Motor neuron (in vitro differentiated cells): ENCODE measurements around the gene TTC34. TPM values are rescaled to one million over a fixed set of nuclear protein-coding genes. Genes with fewer than 3 reads are reported as not detected.
A peak's percentile ranks its signal among the peaks of the same experiment; 100 is the strongest.

Experiments used
- ATAC-seq, 8 experiments: fragments of 200-7000 bp; cut with Tn5 transposase; replicated peaks in 6 of 8; 2 replicates each; pipeline ENCODE4 v1.8.0; 2021; ENCODE audit warnings: mild to moderate bottlenecking in 8 of 8, moderate library complexity in 8 of 8
- H3K27ac ChIP-seq, 2 donors: fragments of 250-450 bp; sonication (Bioruptor Pico); 2 replicates each; pipeline ENCODE4 v1.9.0; 2021; ENCODE audit warnings: antibody characterized with exemption in 2 of 2, mild to moderate bottlenecking in 2 of 2, moderate library complexity in 1 of 2
- H3K4me1 ChIP-seq, 2 donors: fragments of 250-450 bp; sonication (Bioruptor Pico); replicated peaks in 1 of 2; 2 replicates each; pipeline ENCODE4 v1.6.1; 2021; ENCODE audit warnings: antibody characterized with exemption in 2 of 2, mild to moderate bottlenecking in 2 of 2, moderate library complexity in 1 of 2
- H3K4me3 ChIP-seq, 5 donors: fragments of 250-450 bp; sonication (Bioruptor Pico); 2 replicates each; pipeline ENCODE4 v1.9.0; 2021; ENCODE audit warnings: antibody characterized with exemption in 5 of 5, mild to moderate bottlenecking in 5 of 5, moderate library complexity in 4 of 5
- WGBS, 10 experiments: fragments of 450-650 bp; shearing (Covaris generic); methylation state at CpG; one replicate each; pipeline ENCODE4 v1.0.0; 2022; 5-methylcytosine and 5-hydroxymethylcytosine counted together
- in situ Hi-C, 9 experiments: fragments of 400-800 bp; cut with MboI; loops; one replicate each; pipeline ENCODE4 v1.15.0; 2021; ENCODE audit warnings: low sequenced_read_pairs in 9 of 9, low pct_unique_long_range_greater_than_20kb in 2 of 9; ENCODE audit not compliant: unreplicated experiment in 9 of 9
- total RNA-seq, 8 experiments: library from RNA; unstranded; fragments of 300-600 nt; gene quantifications; 2 replicates each; pipeline versions ENCODE4 v1.2.3 to v1.2.4, GENCODE V29; 2022

TTC34 gene
- total RNA-seq, 8 experiments from 2014 or later, result 0.16 to 1.2 (median 0.47) TPM

- in situ Hi-C loops, result no loop called here
- Histone ChIP-seq H3K4me1 (peaks cover 0 to 4% of the 10 kb centered on the region in 2 donors), H3K27ac (no peak overlapping the region), H3K4me3 (no peak overlapping the region)
- WGBS, 10 experiments, result 0 to 58% (median 35%) methylated on average over 1 to 15 of the region's 19 CpGs; no CpG with 5 or more reads in 2 of the 10 experiments
- no peak for ATAC-seq
These were observed 4.4 kb downstream of the TTC34 start for GRCh38 chr1:2796890-2797740.

- in situ Hi-C loops, result no loop called here
- no peaks in the 10 kb centered on the region for H3K4me1 ChIP-seq
- no peak overlapping the region for H3K4me3 ChIP-seq
- ATAC-seq, result no peak
- WGBS, 10 experiments, result 20 to 67% (median 36%) methylated on average over 2 to 6 of the region's 6 CpGs; no CpG with 5 or more reads in 2 of the 10 experiments
- no peak overlapping the region for H3K27ac ChIP-seq
These were observed 5.6 kb downstream of the TTC34 start for GRCh38 chr1:2795926-2796325.

DNA sequence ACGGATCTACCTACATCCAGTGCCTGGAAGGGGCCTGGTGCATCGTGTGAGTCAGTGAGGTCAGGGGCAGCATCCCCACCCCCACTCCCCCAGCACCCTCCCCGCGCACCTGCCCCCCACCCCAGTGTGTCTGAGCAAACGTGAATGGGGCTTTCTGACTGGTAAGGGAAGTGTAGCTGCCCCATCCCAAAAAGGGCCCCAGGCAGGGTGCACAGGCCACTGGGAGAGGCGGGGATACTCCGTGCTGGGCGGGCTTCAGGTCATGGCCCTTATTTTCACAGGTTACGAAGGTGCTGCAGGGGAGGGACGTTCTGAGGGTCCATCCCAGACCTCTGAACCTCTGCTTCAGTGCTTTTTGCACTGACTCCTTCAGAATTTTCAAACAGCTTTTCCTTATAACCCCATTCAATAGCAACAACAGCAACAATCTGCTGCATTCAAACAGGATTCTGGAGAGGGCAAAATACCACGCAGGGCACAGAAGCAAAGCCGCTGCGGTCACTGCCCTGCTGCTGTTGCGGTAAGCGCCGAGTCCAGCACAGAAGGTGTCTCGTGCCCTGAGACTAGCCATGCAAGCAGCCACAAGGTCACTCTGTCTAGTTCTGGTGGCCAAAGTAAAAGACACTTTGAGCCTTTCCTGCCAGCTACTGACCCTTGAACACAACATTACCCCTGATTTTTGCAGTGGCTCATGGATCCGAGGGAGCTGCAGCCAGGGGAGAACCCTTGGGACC is 10.3 kb downstream of the TTC34 start:
- Histone ChIP-seq H3K27ac (no peak overlapping the region), H3K4me1 (peaks cover 0 to 10% of the 10 kb centered on the region in 2 donors), H3K4me3 (no peak overlapping the region)
- in situ Hi-C loops, result no loop called here
- WGBS, 10 experiments, result 0 to 92% (median 49%) methylated on average over 1 to 12 of the region's 18 CpGs; no CpG with 5 or more reads in 3 of the 10 experiments
- no peak for ATAC-seq

- ATAC-seq, result no peak
- H3K4me3 ChIP-seq, result no peak overlapping the region
- in situ Hi-C loops, result no loop called here
- no peak overlapping the region for H3K27ac ChIP-seq
- 11 to 90% (median 80%) methylated on average over 3 to 27 of the region's 58 CpGs; no CpG with 5 or more reads in 7 of the 10 experiments for WGBS, 10 experiments
- peaks cover 0 to 10% of the 10 kb centered on the region in 2 donors for H3K4me1 ChIP-seq
These were observed 11.4 kb downstream of the TTC34 start for GRCh38 chr1:2789986-2790581.

DNA sequence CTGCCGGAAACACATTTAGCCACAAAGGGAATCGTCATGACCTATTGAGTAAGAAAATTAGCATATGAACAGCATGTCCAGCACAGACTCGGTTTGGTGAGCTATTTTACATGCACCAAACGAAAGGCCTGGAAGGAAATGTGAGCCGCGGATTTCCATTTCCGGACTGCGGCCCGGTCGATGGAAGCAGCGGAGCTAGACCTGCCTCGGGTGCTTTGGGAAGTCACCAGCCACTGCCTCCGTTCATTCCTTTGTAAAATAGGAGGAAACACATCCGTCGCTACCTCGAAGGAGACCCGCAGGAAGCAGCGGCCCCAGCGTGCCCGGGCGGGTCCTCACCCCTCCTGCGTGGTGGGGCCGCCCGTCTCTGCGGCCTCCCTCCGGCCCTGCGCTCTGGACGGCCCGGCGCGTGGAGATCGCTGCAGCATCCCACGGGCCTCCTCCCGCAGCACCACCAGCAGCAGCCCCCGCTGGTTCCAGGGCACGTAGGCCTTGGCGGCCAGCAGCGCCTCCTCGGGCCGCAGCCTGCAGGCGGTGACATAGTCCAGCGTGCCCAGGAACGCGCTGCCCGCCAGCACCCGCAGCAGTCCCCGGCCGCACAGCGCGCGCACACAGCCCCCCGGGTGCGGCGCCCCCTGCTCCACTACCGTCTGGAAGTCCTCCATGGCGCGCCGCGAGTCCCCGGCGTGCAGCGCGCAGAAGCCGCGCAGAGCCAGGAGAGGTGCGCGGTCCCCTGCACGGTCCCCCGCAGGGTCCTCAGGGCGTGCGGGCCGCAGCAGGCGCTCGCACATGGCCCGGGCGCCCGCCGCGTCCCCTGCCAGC is 12.1 kb downstream of the TTC34 start:
- in situ Hi-C loops, result no loop called here
- WGBS, 10 experiments, result 3 to 78% (median 50%) methylated on average over 1 to 35 of the region's 79 CpGs; no CpG with 5 or more reads in 3 of the 10 experiments
- Histone ChIP-seq H3K4me3 (no peak overlapping the region), H3K27ac (peak overlapping the region in 1 of 2 donors; percentile 83), H3K4me1 (peaks cover 0 to 10% of the 10 kb centered on the region in 2 donors)
- ATAC-seq, result peak in 3 of 8 experiments; percentile 34 to 81 (median 75)

- peaks cover 0 to 10% of the 10 kb centered on the region in 2 donors for H3K4me1 ChIP-seq
- peak overlapping the region in 1 of 2 donors; percentile 38 for H3K27ac ChIP-seq
- ATAC-seq, result no peak
- in situ Hi-C loops, result no loop called here
- WGBS, 10 experiments, result 0 to 81% (median 50%) methylated on average over 1 to 19 of the region's 19 CpGs
- no peak overlapping the region for H3K4me3 ChIP-seq
These were observed 12.9 kb downstream of the TTC34 start for GRCh38 chr1:2788506-2789163.

GRCh38 chr1:2787163-2787911 is 14.2 kb downstream of the TTC34 start:
- WGBS, 10 experiments, result 20 to 90% (median 84%) methylated on average over 1 to 16 of the region's 26 CpGs; no CpG with 5 or more reads in 3 of the 10 experiments
- in situ Hi-C loops, result no loop called here
- no peak for ATAC-seq
- no peak overlapping the region for H3K27ac ChIP-seq
- H3K4me3 ChIP-seq, result no peak overlapping the region
- H3K4me1 ChIP-seq, result peaks cover 0 to 10% of the 10 kb centered on the region in 2 donors

DNA sequence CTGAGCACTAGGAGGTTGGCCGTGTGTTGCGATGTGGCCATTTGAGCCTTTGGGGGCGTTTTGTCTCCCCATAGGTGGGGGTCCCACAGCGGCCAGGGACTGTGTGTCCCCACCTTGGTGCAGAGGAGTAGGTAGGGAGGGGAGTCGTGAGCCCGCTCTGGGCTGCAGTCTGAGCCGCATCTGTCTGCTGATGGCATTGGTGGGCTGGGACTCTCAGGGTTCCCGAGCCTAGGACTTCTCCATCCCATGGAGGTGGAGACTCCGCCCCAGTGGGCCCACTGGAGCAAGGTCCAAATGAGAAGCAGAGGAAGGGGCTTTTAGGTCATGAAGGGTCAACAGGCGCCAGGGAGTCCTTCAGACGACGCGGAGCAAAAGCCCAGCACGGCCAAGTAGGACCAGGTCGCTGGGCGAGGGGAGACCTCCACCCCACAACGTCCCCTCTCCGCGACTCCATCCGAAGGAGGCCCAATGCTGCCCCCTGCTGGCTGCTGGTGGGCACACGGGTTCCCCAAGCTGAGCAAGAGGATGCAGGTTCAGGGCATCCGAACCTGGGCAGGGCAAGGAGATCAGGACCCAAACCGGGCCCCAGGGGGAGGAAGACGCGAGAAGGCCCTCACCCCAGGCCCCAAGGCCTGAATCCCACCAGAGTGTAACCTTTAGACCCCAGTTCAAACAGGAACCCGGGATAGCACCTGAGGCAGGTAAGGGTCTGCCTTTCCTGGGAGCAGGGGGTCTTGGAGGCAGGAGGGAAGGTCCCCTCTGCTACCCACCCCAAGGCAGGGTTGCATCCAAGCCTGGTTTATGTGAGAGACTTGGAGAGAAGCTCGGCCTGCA is 14.9 kb downstream of the TTC34 start:
- Histone ChIP-seq H3K27ac (no peak overlapping the region), H3K4me3 (no peak overlapping the region), H3K4me1 (peaks cover 0 to 10% of the 10 kb centered on the region in 2 donors)
- peak in 4 of 8 experiments; percentile 23 to 59 (median 42) for ATAC-seq
- in situ Hi-C loops, result no loop called here
- WGBS, 10 experiments, result 0 to 51% (median 34%) methylated on average over 3 to 20 of the region's 27 CpGs; no CpG with 5 or more reads in 3 of the 10 experiments

GRCh38 chr1:2785631-2786328 is 15.7 kb downstream of the TTC34 start:
- 48 to 90% (median 76%) methylated on average over 1 to 10 of the region's 23 CpGs; no CpG with 5 or more reads in 6 of the 10 experiments for WGBS, 10 experiments
- no peak overlapping the region for H3K27ac ChIP-seq
- H3K4me3 ChIP-seq, result no peak overlapping the region
- peaks cover 0 to 10% of the 10 kb centered on the region in 2 donors for H3K4me1 ChIP-seq
- in situ Hi-C loops, result no loop called here
- ATAC-seq, result no peak

DNA sequence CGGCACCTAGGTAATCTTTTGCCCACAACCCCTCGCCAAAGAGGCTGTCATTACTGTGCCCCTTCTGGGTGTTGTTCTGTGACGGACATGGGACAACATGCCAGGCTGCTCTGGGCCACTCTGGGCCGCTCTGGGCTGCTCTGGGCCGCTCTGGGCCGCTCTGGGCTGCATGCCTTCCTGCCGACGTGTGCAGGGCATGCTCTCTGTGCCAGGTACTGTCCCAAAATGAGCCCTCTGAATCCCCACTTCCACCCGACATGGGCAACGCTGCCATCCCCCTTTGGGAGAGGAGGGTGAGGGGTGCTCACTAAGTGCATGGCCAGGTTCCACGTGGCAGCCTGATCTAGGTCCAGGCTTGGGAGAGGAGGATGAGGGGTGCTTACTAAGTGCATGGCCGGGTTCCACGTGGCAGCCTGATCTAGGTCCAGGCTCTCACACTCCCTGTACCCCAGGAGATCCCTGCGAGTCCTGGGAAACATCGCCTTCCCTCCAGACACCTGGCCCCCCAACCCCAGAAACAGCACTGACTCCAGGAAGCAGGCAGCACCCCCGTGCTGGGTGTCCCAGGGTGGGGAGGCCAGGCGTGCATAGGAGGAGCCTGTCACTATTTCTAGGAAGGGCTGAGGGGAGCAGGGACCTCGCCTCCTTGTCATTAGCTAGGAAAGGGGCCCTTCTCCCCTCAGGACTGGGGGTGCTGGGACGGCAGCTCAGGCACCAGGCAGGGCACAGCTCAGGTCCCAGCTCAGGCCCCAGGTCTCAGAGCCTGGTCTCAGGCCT is 16.5 kb downstream of the TTC34 start:
- 0 to 100% (median 20%) methylated on average over 1 to 10 of the region's 19 CpGs; no CpG with 5 or more reads in 1 of the 10 experiments for WGBS, 10 experiments
- no peak for ATAC-seq
- peaks cover 0 to 10% of the 10 kb centered on the region in 2 donors for H3K4me1 ChIP-seq
- H3K4me3 ChIP-seq, result no peak overlapping the region
- in situ Hi-C loops, result no loop called here
- no peak overlapping the region for H3K27ac ChIP-seq
